ENCODE data around the gene UIMC1.
"Not testable (repeated sequence)": the region's sequence is repeated elsewhere in the genome, so short reads cannot be mapped to it uniquely, and the experiment has no call there.

Gene UIMC1

GRCh38 chr5:177006265-177006972 is at the start of gene UIMC1:
TSS of gene UIMC1 (minus strand) at chr5:177006779. CDS start at chr5:176982615, 24,164 bp downstream.
- peak; percentile 90 to 94 for DNase-seq

DNA sequence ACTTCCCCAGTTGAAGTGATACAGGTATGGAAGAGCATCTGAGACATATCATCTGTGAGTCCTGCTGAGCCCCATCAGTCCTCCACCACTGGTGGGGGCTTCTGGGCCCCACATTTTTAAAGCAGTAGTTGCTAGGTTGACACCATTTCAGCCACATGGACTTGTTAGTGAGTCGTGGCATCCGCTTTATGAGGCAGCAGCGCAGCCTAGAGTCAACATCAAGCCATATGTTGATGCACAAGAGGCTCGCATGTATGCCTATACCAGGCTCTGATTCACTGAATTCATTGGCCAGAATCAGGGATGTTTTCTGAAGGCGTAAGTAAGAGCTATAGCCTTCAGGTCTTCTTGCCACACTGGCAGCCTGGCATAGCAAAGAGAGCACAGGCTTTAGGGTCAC is 42.7 kb upstream of the UIMC1 start:
- DNase-seq: peak in 1 of 2 donors; percentile 13

GRCh38 chr5:177048531-177048930 is 42.0 kb upstream of the UIMC1 start:
- not testable (repeated sequence) for DNase-seq

DNA sequence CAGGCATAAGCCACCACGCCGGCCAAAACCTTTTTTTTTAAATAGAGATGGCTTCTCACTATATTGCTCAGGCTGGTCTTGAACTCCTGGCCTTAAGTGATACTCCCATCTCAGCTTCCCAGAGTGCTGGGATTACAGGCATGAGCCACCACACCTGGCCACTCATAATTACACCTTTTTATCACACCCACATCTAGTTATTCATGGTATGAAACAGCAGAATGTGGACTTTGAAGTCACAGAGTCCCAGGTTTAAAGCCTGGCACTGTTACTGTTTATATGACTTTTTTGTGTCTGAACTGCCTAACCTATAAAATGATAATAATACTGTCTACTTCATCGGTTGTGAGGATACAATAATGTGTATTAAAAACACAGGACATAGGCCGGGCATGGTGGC is 39.1 kb upstream of the UIMC1 start:
- no peak for DNase-seq

DNA sequence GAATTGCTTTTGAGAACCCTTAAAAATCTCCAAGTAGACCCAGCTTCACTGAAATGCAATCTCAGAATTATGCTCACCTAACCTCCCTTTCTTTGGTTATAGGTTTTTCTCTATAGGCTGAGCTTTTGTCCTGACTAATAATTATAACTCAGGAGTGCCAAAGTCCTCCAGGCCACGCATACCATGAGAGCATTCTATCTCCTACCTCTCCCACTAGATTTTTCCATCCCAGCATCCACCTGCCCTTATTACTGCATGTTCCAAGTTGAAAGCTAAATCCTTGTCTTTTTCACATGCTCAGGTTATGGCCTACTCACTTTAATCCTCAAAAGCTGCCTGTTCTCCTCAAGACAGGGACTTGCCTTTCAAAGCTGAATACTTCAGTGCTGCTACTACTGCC is 38.1 kb upstream of the UIMC1 start:
- no peak for DNase-seq

DNA sequence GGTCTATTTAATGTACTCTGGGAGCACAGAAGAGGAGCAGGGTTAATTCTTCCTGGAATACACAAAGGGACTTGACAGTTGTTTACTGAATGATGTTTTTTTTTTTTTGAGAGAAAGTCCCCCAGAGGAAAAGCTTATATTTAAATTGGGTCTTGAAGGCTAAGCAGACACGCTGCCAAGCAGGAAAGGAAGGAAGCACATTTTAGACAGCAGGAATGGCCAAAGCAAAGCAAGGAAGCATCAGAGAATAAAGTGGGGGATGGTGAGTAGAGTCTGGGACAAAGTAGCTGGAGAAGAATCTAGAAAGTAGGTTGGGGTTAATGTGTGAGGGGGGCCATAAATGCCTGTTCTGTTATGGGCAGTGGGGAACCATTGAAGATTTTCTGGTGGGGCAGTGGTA is 37.4 kb upstream of the UIMC1 start:
- DNase-seq: no peak

- DNase-seq: no peak
Measured at GRCh38 chr5:177043114-177043513, 36.5 kb upstream of the UIMC1 start.

GRCh38 chr5:177041936-177042335 is 35.4 kb upstream of the UIMC1 start:
- no peak for DNase-seq

DNA sequence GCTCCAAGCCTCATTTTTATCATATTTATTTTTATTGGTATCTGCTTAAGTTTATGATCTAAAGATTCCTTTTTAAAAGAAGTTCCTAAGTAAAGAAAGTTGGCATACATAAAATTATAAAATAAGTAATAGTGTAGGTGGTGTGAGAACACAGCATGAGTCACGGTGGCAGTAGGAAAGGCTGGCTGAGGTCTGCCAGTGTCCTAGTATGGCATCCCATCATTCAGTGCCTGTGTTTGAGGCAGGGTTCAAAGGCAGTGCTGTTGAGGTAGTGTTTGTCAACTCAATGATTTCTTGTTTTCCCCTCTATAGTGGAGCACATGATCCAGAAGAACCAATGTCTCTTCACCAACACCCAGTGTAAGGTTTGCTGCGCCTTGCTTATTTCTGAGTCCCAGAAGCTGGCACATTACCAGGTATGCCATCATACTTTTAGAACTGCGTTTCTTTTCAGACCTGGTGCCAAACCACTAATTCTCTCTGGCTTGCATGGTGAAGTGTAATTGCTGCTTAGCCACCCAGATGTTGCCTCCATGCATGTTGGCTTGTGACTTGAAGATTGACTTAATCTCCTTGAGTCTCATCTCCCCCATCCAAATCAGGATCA is 34.3 kb upstream of the UIMC1 start:
- no peak for DNase-seq

GRCh38 chr5:177036921-177037320 is 30.3 kb upstream of the UIMC1 start:
- DNase-seq: no peak

- no peak for DNase-seq
Measured at GRCh38 chr5:177036443-177036842, 29.9 kb upstream of the UIMC1 start.

- no peak for DNase-seq
Measured at GRCh38 chr5:177035976-177036375, 29.4 kb upstream of the UIMC1 start.

DNA sequence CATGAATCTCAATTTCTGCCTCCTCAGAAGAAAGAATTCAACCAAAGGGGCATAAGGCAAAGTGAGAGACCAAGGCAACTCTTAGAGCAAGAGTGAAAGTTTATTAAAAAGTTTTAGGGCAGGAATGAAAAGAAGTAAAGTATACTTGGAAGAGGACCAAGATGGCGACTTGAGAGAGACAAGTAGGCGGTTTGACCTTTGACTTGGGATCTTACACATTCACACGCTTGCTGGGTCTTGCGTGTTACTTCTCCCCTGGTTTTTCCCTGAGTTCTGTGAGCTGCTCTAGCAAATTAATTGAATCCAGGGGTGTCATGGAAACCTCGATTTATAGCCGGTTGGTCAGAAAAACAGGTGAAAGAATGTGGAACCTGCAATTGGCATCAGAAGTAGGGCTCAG is 22.9 kb upstream of the UIMC1 start:
- DNase-seq: no peak

GRCh38 chr5:177027665-177028064 is 21.1 kb upstream of the UIMC1 start:
- no peak for DNase-seq

- no peak for DNase-seq
Measured at GRCh38 chr5:177025101-177025601, 18.6 kb upstream of the UIMC1 start.

GRCh38 chr5:177024559-177024958 is 18.0 kb upstream of the UIMC1 start:
- DNase-seq: no peak

GRCh38 chr5:177023303-177023664 is 16.7 kb upstream of the UIMC1 start:
- DNase-seq: no peak

- peak; percentile 93 to 94 for DNase-seq
Measured at GRCh38 chr5:177022386-177023302, 16.1 kb upstream of the UIMC1 start, which contains the start of gene ZNF346. TSS of gene ZNF346 (plus strand) at chr5:177022696. CDS start at chr5:177022739, 43 bp downstream.

GRCh38 chr5:177020033-177020432 is 13.5 kb upstream of the UIMC1 start:
- DNase-seq: no peak

- DNase-seq: no peak
Measured at GRCh38 chr5:177018341-177018740, 11.8 kb upstream of the UIMC1 start.

DNA sequence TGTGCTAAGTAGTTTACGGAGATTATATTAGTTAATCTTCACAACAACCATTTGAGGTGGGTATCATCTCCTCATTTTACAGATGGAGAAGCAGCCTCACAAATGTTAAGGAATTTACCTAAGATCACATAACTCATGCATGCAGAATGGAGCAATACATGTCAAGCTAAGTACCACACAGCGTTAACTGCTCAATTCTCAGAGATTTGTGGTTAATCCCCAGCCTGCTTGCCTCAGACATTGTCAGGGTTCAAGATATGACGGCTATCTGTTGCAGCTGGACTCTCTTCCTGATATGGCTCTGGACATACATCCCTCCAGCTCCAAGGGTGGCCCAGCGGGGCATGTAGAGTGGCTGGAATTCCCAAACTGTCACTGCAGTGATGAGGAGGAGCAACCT is 8.6 kb upstream of the UIMC1 start:
- DNase-seq: no peak

DNA sequence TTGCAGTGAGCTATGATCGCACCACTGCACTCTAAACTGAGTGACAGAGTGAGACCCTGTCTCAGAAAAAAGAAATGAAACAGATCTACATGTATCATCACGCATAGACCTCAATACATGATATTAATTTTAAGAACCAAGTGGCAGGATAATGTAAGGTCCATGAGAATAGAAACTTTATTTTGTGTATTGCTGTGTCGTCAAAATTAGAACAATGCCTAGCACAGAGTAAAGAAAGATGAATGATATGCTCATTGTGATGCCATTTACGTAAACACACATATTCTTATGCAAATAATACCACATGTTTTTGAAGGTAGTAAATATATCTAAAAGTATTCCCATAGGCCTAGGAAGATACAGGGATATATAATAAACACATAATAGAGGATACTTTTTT is 3.6 kb upstream of the UIMC1 start:
- DNase-seq: no peak

DNA sequence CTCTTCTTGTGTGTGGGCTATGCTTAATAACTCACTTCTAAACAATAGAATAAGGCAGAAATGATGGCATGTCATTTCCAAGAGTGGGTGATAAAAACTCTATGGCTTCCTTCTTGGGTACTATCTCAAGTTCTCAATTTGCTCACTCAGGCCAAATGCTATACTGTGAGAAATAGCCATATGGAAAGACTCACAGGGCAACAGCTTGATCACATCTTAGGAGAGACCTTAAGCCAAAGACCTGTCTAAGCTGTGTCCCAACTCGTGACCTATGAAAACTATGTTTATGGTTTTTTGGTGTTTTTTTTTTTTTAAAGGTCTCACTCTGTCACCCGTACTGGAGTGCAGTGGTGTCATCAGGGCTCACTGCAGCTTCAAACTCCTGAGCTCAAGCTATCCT is 2.1 kb upstream of the UIMC1 start:
- no peak for DNase-seq

All from CD4-positive, alpha-beta T cell treated with Interleukin-4 for 1 hour (primary cell).